WTC11 (cell line): Measurements from ENCODE around the gene TRMT44.

Source experiments
- AR ChIP-seq: fragments of 250-450 bp; sonication (Bioruptor Pico); IDR thresholded peaks from 2 replicates; pipeline ENCODE4 v1.9.0; 2021; ENCODE audit warnings: mild to moderate bottlenecking
- CTCF ChIP-seq: fragments of 200-600 bp; IDR thresholded peaks from 2 replicates; pipeline ENCODE4 v1.8.0; 2022; ENCODE audit warnings: antibody characterized with exemption
- E2F4 ChIP-seq: sonication (generic); formaldehyde crosslinking; IDR thresholded peaks from 2 replicates; pipeline ENCODE4 v1.8.1; 2022; ENCODE audit warnings: low read depth, mild to moderate bottlenecking, moderate library complexity, missing genetic modification reagents, borderline replicate concordance
- ESRRA ChIP-seq: sonication (generic); formaldehyde crosslinking; IDR thresholded peaks from 2 replicates; pipeline ENCODE4 v1.8.1; 2022; ENCODE audit warnings: mild to moderate bottlenecking, missing genetic modification reagents, borderline replicate concordance
- FOXP4 ChIP-seq: sonication (generic); formaldehyde crosslinking; IDR thresholded peaks from 2 replicates; pipeline ENCODE4 v1.8.0; 2022; ENCODE audit warnings: mild to moderate bottlenecking, missing genetic modification reagents
- SMAD3 ChIP-seq: sonication (generic); formaldehyde crosslinking; IDR thresholded peaks from 2 replicates; pipeline ENCODE4 v1.8.0; 2022; ENCODE audit warnings: missing genetic modification reagents, mild to moderate bottlenecking, borderline replicate concordance
- SP1 ChIP-seq: sonication (generic); formaldehyde crosslinking; conservative IDR thresholded peaks from 2 replicates; pipeline ENCODE4 v1.8.1; 2022; ENCODE audit warnings: missing genetic modification reagents
- USF2 ChIP-seq: sonication (generic); formaldehyde crosslinking; IDR thresholded peaks from 2 replicates; pipeline ENCODE4 v1.8.1; 2023; ENCODE audit warnings: mild to moderate bottlenecking, missing genetic modification reagents, moderate library complexity
- ZBTB21 ChIP-seq: sonication (generic); formaldehyde crosslinking; IDR thresholded peaks from 2 replicates; pipeline ENCODE4 v1.8.1; 2023; ENCODE audit warnings: mild to moderate bottlenecking, missing genetic modification reagents, borderline replicate concordance

- TF ChIP-seq FOXP4 (no peak), CTCF (no peak), E2F4 (CRISPR knock-in tag) (no peak), SP1 (CRISPR knock-in tag) (no peak), AR (CRISPR knock-in tag) (no peak), ZBTB21 (CRISPR knock-in tag) (no peak), USF2 (CRISPR knock-in tag) (no peak), ESRRA (CRISPR knock-in tag) (no peak), SMAD3 (CRISPR knock-in tag) (no peak)
Observed at GRCh38 chr4:8398347-8398746, 42.2 kb upstream of the TRMT44 start.
